NCI-H2029 (cell line): ENCODE results near the gene PRKAR2B.

Source experiments
- DNase-seq: peaks from one replicate; lab custom pipeline; 2025; lab: John Stamatoyannopoulos, UW

PRKAR2B gene

GRCh38 chr7:107160389-107160788, 115.9 kb downstream of the PRKAR2B start:
- DNase-seq: no peak

- DNase-seq: no peak
Observed at GRCh38 chr7:107161415-107161814, 116.9 kb downstream of the PRKAR2B start.

GRCh38 chr7:107162475-107162874, 118.0 kb downstream of the PRKAR2B start:
- no peak for DNase-seq

GRCh38 chr7:107164092-107164491, 119.6 kb downstream of the PRKAR2B start:
- no peak for DNase-seq

GRCh38 chr7:107165341-107165740, 120.8 kb downstream of the PRKAR2B start:
- DNase-seq: no peak

- DNase-seq: no peak
Observed at GRCh38 chr7:107166736-107167426, 122.4 kb downstream of the PRKAR2B start.

GRCh38 chr7:107167483-107168232, 123.2 kb downstream of the PRKAR2B start:
- peak; percentile 61 for DNase-seq

GRCh38 chr7:107168233-107169119, 124.0 kb downstream of the PRKAR2B start, which contains the start of gene HBP1:
Gene HBP1 (plus strand): TSS chr7:107169003. CDS start chr7:107179894, 10,891 bp downstream.
- DNase-seq: peak; percentile 100

GRCh38 chr7:107169120-107170050, 124.9 kb downstream of the PRKAR2B start:
- peak; percentile 97 for DNase-seq

- no peak for DNase-seq
Observed at GRCh38 chr7:107170051-107170915, 125.8 kb downstream of the PRKAR2B start.

GRCh38 chr7:107171496-107171895, 127.0 kb downstream of the PRKAR2B start:
- no peak for DNase-seq

- no peak for DNase-seq
Observed at GRCh38 chr7:107172276-107173032, 127.9 kb downstream of the PRKAR2B start.

- peak; percentile 16 for DNase-seq
Observed at GRCh38 chr7:107173191-107173590, 128.7 kb downstream of the PRKAR2B start.

- no peak for DNase-seq
Observed at GRCh38 chr7:107173691-107174406, 129.3 kb downstream of the PRKAR2B start.

GRCh38 chr7:107179326-107180164, 135.0 kb downstream of the PRKAR2B start:
- DNase-seq: no peak

GRCh38 chr7:107180378-107180777, 135.9 kb downstream of the PRKAR2B start:
- DNase-seq: no peak

- DNase-seq: no peak
Observed at GRCh38 chr7:107181172-107181571, 136.7 kb downstream of the PRKAR2B start.

- no peak for DNase-seq
Observed at GRCh38 chr7:107185716-107186115, 141.2 kb downstream of the PRKAR2B start.
